Dendritic cell treated with granulocyte-macrophage colony-stimulating factor and Interleukin-4, amounts not matched to agents 40 ng/mL and 50 ng/mL, for 4 days (primary cell): ENCODE results near the gene KCNJ5.
A peak's percentile ranks its signal among the peaks of the same experiment; 100 is the strongest.

Experiments used
- H3K27ac Mint-ChIP-seq: one replicate; pipeline ENCODE4 v1.8.0; 2022; ENCODE audit warnings: mild to moderate bottlenecking, mixed read lengths
- H3K27me3 Mint-ChIP-seq: one replicate; pipeline ENCODE4 v1.8.0; 2022; ENCODE audit warnings: mild to moderate bottlenecking, mixed read lengths
- H3K36me3 Mint-ChIP-seq: one replicate; pipeline ENCODE4 v1.8.0; 2022; ENCODE audit warnings: low read depth, mixed read lengths
- H3K4me1 Mint-ChIP-seq: one replicate; pipeline ENCODE4 v1.8.0; 2022; ENCODE audit warnings: low read depth, mixed read lengths
- H3K4me3 Mint-ChIP-seq: one replicate; pipeline ENCODE4 v1.8.0; 2022; ENCODE audit warnings: mild to moderate bottlenecking, moderate library complexity, mixed read lengths
- H3K9me3 Mint-ChIP-seq: one replicate; pipeline ENCODE4 v1.8.0; 2022; ENCODE audit warnings: mixed read lengths
- intact Hi-C: fragments of 100-400 bp; cut with micrococcal nuclease; formaldehyde crosslinking; loops from one replicate; pipeline ENCODE4 v1.15.0; 2022

Gene KCNJ5

DNA sequence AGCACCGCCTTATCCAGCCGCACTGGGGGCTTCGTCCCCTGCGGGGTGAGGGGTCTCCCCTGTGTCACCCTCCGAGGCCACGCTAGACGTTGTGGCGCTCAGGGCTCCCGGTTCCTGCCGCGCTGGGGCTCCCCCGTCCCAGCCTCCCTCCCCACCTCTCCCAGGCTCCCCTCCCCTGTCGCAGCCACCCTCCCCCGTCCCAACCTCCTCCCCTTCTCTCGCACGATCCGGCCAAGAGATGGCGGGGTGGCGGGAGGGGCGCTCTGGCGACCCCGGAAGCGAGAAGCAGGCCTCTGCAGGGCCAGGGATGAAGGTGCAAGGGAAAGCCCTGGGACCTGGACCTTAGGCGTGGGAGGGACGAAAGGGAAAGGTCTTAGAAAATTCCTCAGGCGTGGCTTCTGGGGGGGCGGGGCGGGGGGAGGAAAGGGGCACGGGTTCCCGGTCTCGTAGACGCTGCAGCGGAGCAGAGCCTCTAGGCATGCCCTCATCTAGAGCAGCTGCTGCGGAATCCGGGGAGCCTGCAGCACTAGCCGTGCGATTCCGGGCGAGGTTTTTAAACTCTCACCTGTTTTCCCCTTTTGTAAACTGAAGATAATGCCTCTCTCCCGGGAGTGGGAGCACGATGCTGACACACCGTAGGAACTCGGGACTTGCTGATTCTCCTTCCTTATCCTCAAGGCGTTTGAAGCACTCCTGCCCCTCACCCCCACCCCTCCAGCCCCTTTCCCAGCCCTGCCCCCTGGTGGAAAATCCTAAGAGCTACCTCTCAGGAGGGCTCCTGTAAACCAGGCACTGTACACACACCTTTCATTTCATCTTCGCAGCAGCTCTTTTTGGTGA is 14.4 kb downstream of the KCNJ5 start:
- Mint-ChIP-seq H3K4me3 (peak overlapping the region; percentile 80), H3K36me3 (peaks cover 20% of the 10 kb centered on the region), H3K27me3 (peaks cover 13% of the 10 kb centered on the region), H3K27ac (peak overlapping the region; percentile 87), H3K4me1 (peaks cover 60% of the 10 kb centered on the region), H3K9me3 (no peaks in the 10 kb centered on the region)
- intact Hi-C loops, result loop anchor here (2.0 kb wide), 1 partner anchor 15 kb away; the partner anchor contains the start of gene KCNJ5

DNA sequence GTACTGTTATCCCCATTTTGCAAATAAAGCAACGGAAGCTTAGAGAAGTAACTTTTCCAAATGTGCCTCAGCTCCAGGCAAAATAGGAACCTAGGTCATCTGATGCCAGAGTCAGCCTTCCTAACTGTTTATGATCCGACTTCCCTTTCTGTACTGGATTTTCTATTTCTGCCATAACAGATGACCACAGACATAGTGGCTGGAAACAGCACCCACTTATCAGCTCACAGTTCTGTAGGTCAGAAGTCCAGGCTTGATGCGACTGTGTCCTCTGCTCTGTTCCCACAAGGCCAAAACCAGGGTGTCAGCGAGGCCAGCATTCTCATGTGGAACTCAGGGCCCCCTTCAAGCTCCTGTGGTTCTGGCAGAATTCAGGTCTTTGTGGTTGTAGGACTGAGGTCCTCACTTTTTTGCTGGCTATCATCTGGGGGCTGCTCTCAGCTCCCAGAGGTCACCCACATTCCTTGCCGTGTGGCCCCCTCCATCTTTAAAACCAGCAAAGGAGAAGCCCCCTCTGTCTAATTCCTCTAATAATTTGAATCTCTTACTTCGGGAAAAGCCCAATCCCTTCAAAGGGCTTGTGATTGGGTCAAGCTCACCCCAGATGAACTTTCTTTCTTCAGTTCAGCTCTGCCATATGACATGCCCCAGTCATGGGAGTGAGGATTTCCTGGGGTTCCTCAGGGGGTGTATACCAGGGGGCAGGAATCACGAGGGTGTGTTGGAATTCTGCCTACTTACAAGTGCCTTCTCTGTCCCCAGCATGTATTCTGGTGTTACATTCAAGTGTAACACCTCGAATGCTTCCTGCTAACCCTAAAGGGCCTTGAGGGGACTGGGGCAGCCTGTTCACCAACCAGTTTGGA is 15.3 kb downstream of the KCNJ5 start:
- Mint-ChIP-seq H3K4me1 (peaks cover 60% of the 10 kb centered on the region), H3K9me3 (no peaks in the 10 kb centered on the region), H3K36me3 (peaks cover 11% of the 10 kb centered on the region), H3K27me3 (peaks cover 13% of the 10 kb centered on the region), H3K27ac (peak overlapping the region; percentile 87), H3K4me3 (peak overlapping the region; percentile 80)
- intact Hi-C loops, result loop anchor here (2.0 kb wide), 1 partner anchor 16 kb away; the partner anchor contains the start of gene KCNJ5

DNA sequence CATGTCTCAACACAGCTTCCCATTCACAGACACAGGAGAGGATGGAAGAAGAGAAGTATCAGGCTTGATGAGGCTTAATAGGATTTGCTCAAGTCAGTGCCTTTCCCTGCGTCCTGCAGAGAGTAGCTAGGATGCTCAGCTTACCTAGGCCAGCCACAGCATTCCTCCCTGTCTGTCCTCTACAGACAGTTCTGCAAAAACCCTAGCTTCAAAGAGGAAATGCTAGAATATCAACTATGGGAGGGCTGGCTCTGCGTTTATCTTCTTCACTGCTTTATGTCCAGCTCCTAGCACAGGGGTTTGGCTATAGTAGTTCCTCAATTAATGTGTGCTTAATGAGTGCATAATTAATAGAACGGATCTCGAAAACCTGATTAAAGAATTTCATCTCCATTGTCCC is 16.4 kb downstream of the KCNJ5 start:
- Mint-ChIP-seq H3K27ac (peak overlapping the region; percentile 87), H3K36me3 (no peaks in the 10 kb centered on the region), H3K27me3 (peaks cover 13% of the 10 kb centered on the region), H3K9me3 (no peaks in the 10 kb centered on the region), H3K4me3 (no peak overlapping the region), H3K4me1 (peaks cover 60% of the 10 kb centered on the region)
- intact Hi-C loops, result loop anchor here (2.0 kb wide), 1 partner anchor 17 kb away; the partner anchor contains the start of gene KCNJ5

- Mint-ChIP-seq H3K4me1 (peaks cover 55% of the 10 kb centered on the region), H3K9me3 (no peaks in the 10 kb centered on the region), H3K4me3 (peak overlapping the region; percentile 23), H3K36me3 (no peaks in the 10 kb centered on the region), H3K27ac (peak overlapping the region; percentile 72), H3K27me3 (peaks cover 9% of the 10 kb centered on the region)
- intact Hi-C loops, result no loop called here
These were observed 17.5 kb downstream of the KCNJ5 start for GRCh38 chr11:128908391-128909246.

- no peaks in the 10 kb centered on the region for H3K9me3 Mint-ChIP-seq
- peaks cover 3% of the 10 kb centered on the region for H3K27me3 Mint-ChIP-seq
- no peak overlapping the region for H3K4me3 Mint-ChIP-seq
- H3K27ac Mint-ChIP-seq, result peak overlapping the region; percentile 72
- no peaks in the 10 kb centered on the region for H3K36me3 Mint-ChIP-seq
- peaks cover 45% of the 10 kb centered on the region for H3K4me1 Mint-ChIP-seq
- intact Hi-C loops, result no loop called here
These were observed 18.4 kb downstream of the KCNJ5 start for GRCh38 chr11:128909438-128910125.

- intact Hi-C loops, result no loop called here
- H3K27me3 Mint-ChIP-seq, result peaks cover 3% of the 10 kb centered on the region
- H3K4me3 Mint-ChIP-seq, result no peak overlapping the region
- H3K36me3 Mint-ChIP-seq, result no peaks in the 10 kb centered on the region
- peaks cover 39% of the 10 kb centered on the region for H3K4me1 Mint-ChIP-seq
- peaks cover 4% of the 10 kb centered on the region for H3K9me3 Mint-ChIP-seq
- H3K27ac Mint-ChIP-seq, result no peak overlapping the region
These were observed 19.4 kb downstream of the KCNJ5 start for GRCh38 chr11:128910576-128910975.

DNA sequence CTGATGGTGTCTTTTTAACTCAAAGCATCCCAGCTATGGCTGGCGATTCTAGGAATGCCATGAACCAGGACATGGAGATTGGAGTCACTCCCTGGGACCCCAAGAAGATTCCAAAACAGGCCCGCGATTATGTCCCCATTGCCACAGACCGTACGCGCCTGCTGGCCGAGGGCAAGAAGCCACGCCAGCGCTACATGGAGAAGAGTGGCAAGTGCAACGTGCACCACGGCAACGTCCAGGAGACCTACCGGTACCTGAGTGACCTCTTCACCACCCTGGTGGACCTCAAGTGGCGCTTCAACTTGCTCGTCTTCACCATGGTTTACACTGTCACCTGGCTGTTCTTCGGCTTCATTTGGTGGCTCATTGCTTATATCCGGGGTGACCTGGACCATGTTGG is 20.1 kb downstream of the KCNJ5 start:
- H3K4me1 Mint-ChIP-seq, result peaks cover 36% of the 10 kb centered on the region
- H3K36me3 Mint-ChIP-seq, result no peaks in the 10 kb centered on the region
- peaks cover 3% of the 10 kb centered on the region for H3K27me3 Mint-ChIP-seq

GRCh38 chr11:128911701-128912100 is 20.5 kb downstream of the KCNJ5 start:
- Mint-ChIP-seq H3K9me3 (peaks cover 11% of the 10 kb centered on the region), H3K27me3 (peaks cover 3% of the 10 kb centered on the region), H3K27ac (peak overlapping the region; percentile 13), H3K4me1 (peaks cover 35% of the 10 kb centered on the region), H3K4me3 (no peak overlapping the region), H3K36me3 (no peaks in the 10 kb centered on the region)
- intact Hi-C loops, result no loop called here

More for the DNA sequence above, 20.1 kb downstream of the KCNJ5 start:
- H3K4me3 Mint-ChIP-seq, result no peak overlapping the region
- no peak overlapping the region for H3K27ac Mint-ChIP-seq
- peaks cover 10% of the 10 kb centered on the region for H3K9me3 Mint-ChIP-seq
- intact Hi-C loops, result no loop called here

DNA sequence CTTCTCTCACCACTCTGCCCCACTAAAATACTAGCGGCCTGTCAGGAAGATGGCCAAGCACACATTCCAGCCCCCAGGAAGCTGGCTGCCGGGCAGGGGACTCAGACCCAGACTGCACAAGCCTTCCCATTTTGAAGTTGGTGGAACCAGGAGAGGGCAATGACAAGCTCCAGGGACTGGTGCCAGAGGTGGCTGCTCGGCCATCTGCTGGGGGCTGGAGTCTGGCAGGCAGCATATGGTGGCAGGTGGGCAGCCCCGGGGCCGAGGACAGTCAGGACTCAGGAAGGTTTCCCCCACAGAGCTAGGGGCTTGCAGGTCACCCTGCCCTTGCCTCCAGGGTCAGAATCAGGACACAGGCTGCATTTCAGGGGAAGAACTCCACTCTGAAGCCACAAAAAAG is 22.6 kb downstream of the KCNJ5 start:
- Mint-ChIP-seq H3K4me3 (no peak overlapping the region), H3K36me3 (no peaks in the 10 kb centered on the region), H3K9me3 (peaks cover 11% of the 10 kb centered on the region), H3K4me1 (peaks cover 20% of the 10 kb centered on the region), H3K27ac (peak overlapping the region; percentile 16), H3K27me3 (peaks cover 3% of the 10 kb centered on the region)
- intact Hi-C loops, result no loop called here

DNA sequence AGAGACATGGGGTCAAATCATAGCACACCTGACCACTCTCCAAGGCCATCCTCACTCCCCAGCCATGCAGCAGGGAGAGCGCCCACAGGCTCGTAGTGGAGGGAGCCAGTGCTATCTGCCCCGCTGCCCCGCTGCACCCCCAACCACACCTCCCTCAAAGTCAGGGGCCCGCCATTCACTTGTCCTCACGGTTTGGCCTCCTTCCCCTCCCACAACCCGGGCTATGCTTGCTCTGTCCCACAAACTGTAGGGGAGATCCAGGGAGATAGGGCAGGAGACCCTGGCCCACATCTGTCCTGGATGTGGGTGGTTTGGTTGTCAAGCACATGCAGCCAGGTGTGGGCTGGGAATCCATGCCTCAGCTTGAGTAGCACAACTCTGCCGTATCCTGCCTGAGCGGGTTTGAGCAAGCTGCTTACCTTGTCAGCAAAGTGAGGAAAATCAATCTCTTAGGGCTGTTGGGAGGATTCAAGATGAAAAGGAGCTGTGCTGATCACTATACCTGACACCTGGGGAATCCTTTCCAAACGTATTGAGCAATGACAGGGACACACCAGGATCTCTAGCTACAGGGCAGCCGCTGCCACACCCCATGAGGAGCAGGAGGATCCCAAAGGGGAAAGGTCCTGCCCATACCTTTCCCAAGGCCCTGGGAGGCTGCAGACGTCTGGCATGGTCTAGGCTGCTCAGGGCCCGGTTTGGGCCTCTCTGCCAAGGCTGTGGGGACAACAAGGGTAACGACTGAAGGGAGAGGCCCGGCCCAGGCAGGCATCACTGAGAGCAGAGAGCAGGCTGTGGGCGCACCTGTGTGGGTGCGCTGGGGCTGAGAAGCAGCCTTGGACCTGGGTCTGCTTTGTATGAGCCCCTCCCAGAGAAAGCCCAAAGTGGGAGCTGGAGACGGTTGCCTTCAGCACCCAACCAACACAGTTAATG is 23.3 kb downstream of the KCNJ5 start:
- H3K27ac Mint-ChIP-seq, result peak overlapping the region; percentile 16
- intact Hi-C loops, result no loop called here
- no peak overlapping the region for H3K4me3 Mint-ChIP-seq
- peaks cover 20% of the 10 kb centered on the region for H3K4me1 Mint-ChIP-seq
- no peaks in the 10 kb centered on the region for H3K27me3 Mint-ChIP-seq
- H3K36me3 Mint-ChIP-seq, result no peaks in the 10 kb centered on the region
- peaks cover 11% of the 10 kb centered on the region for H3K9me3 Mint-ChIP-seq

GRCh38 chr11:128915149-128915521 is 24.0 kb downstream of the KCNJ5 start:
- Mint-ChIP-seq H3K9me3 (peaks cover 11% of the 10 kb centered on the region), H3K4me1 (peaks cover 16% of the 10 kb centered on the region), H3K4me3 (no peak overlapping the region), H3K27ac (no peak overlapping the region), H3K27me3 (no peaks in the 10 kb centered on the region), H3K36me3 (no peaks in the 10 kb centered on the region)
- intact Hi-C loops, result no loop called here

DNA sequence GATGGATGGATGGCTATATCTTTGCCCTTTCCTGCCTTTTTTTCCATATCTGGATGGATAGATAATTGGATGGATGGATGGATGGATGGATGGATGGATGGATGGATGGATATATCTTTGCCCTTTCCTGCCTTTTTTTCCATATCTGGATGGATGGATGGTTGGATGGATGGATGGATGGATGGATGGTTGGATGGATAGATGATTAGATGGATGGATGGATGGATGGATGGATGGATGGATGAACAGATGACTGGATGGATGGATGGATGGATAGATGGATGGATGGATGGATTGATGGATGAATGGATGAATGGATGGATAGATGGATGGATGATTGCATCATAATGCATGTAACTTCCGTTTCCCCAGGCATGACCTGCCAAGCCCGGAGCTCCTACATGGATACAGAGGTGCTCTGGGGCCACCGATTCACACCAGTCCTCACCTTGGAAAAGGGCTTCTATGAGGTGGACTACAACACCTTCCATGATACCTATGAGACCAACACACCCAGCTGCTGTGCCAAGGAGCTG is 24.9 kb downstream of the KCNJ5 start:
- no peak overlapping the region for H3K4me3 Mint-ChIP-seq
- intact Hi-C loops, result no loop called here
- H3K27ac Mint-ChIP-seq, result no peak overlapping the region
- H3K27me3 Mint-ChIP-seq, result peaks cover 2% of the 10 kb centered on the region
- peaks cover 16% of the 10 kb centered on the region for H3K4me1 Mint-ChIP-seq
- H3K36me3 Mint-ChIP-seq, result no peaks in the 10 kb centered on the region
- peaks cover 11% of the 10 kb centered on the region for H3K9me3 Mint-ChIP-seq
